Sigmoid colon (tissue), 7 donors: Measurements from ENCODE around the gene CAND1. TPM values are rescaled to one million over a fixed set of nuclear protein-coding genes. Genes with fewer than 3 reads are reported as not detected.

ENCODE experiments used
- DNase-seq: peaks from one replicate; pipeline ENCODE4 v3.0.0-alpha.2; 2019
- H3K27ac ChIP-seq, 4 donors: fragments of 200-600 bp; sonication (generic); one replicate each; pipeline ENCODE4 v1.5.1; 2016 to 2019; ENCODE audit warnings: mild to moderate bottlenecking in 1 of 4
- H3K27me3 ChIP-seq, 3 donors: fragments of 200-600 bp; sonication (generic); one replicate each; pipeline ENCODE4 v1.5.1; 2019; ENCODE audit warnings: mild to moderate bottlenecking in 1 of 3
- H3K36me3 ChIP-seq, 4 donors: fragments of 200-600 bp; sonication (generic); one replicate each; pipeline ENCODE4 v1.5.1; 2016 to 2019
- H3K4me1 ChIP-seq, 4 donors: fragments of 200-600 bp; sonication (generic); one replicate each; pipeline ENCODE4 v1.5.1; 2017 to 2019
- H3K4me3 ChIP-seq, 4 donors: fragments of 200-600 bp; sonication (generic); one replicate each; pipeline ENCODE4 v1.5.1; 2017 to 2019; ENCODE audit warnings: mild to moderate bottlenecking in 2 of 4, moderate library complexity in 1 of 4
- H3K9me3 ChIP-seq, 4 donors: fragments of 200-600 bp in 3 of 4; sonication (generic) in 3 of 4; one replicate each; pipeline versions ENCODE4 v1.5.1 to v1.6.1; 2013 to 2019
- EP300 ChIP-seq, 4 donors: sonication (generic); formaldehyde crosslinking; IDR thresholded peaks; one replicate each; pipeline ENCODE4 v1.6.1; 2017; ENCODE audit warnings: antibody characterized with exemption in 4 of 4
- POLR2A ChIP-seq, 2 donors: fragments of 450-650 bp; IDR thresholded peaks; one replicate each; pipeline ENCODE4 v1.6.1; 2016; ENCODE audit warnings: antibody characterized with exemption in 2 of 2, mild to moderate bottlenecking in 2 of 2, moderate library complexity in 2 of 2
- POLR2AphosphoS5 ChIP-seq, 4 donors: sonication (generic); formaldehyde crosslinking; IDR thresholded peaks; one replicate each; pipeline ENCODE4 v1.6.1; 2017; ENCODE audit warnings: antibody characterized with exemption in 4 of 4
- WGBS, 2 donors: extraction: QIAGEN DNeasy Blood & Tissue Kit; methylation state at CpG; one replicate each; pipeline ENCODE4 v1.1.7; 2013; 5-methylcytosine and 5-hydroxymethylcytosine counted together
- intact Hi-C: fragments of 100-400 bp; cut with DNase I; formaldehyde crosslinking; loops from one replicate; pipeline ENCODE4 v1.15.1; 2023
- polyA plus RNA-seq, 3 donors: library from polyadenylated mRNA; stranded (reverse); fragments of 200-250 nt; gene quantifications; one replicate each; pipeline ENCODE4 v1.2.3, GENCODE V29; 2013
- total RNA-seq, 4 donors: library from RNA; depleted of rRNA; stranded (reverse); fragments of >200 nt; gene quantifications; one replicate each; pipeline ENCODE4 v1.1.0, GENCODE V29; 2016
- TF ChIP-seq, protein P1 (sequence below), 4 experiments: fragments of 450-650 bp in 3 of 4; fragments of 200-600 bp in 1 of 4; IDR thresholded peaks; one replicate each; pipeline ENCODE4 v1.5.1; 2016 to 2019; ENCODE audit warnings: antibody characterized with exemption in 4 of 4, mild to moderate bottlenecking in 3 of 4, moderate library complexity in 2 of 4
- donor health status: healthy with polysubstance abuse.
- donor health status: Bipolar disorder and iron deficiency.
- donor health status: healthy.

Gene CAND1
- total and polyA plus RNA-seq, 7 donors, result 10.2 to 86.5 (median 63.0) TPM

DNA sequence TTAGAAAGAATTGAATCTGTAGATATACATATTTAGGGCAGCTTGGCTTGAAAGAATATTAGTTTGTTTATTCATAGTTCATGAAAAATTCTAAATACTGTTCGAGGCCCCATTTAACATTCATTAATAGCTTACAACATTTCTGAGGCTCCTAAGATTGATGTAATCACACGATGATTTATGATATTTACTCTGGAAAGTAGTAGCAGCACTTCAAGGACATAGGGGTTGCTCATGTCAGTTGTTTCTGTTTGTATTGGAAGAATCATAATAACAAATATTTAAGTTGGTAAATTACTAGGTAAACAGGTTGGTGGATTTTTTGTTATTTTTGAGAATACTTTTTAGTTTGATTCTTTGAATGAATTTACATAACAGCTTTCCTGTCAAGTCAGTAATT lies 30.4 kb downstream of the CAND1 start:
- intact Hi-C loops, result no loop called here
- TF ChIP-seq POLR2A (IDR thresholded peaks at IDR 0.05) (no peak), POLR2AphosphoS5 (IDR thresholded peaks at IDR 0.05) (no peak), EP300 (IDR thresholded peaks at IDR 0.05) (no peak)
- TF ChIP-seq, protein P1, sequence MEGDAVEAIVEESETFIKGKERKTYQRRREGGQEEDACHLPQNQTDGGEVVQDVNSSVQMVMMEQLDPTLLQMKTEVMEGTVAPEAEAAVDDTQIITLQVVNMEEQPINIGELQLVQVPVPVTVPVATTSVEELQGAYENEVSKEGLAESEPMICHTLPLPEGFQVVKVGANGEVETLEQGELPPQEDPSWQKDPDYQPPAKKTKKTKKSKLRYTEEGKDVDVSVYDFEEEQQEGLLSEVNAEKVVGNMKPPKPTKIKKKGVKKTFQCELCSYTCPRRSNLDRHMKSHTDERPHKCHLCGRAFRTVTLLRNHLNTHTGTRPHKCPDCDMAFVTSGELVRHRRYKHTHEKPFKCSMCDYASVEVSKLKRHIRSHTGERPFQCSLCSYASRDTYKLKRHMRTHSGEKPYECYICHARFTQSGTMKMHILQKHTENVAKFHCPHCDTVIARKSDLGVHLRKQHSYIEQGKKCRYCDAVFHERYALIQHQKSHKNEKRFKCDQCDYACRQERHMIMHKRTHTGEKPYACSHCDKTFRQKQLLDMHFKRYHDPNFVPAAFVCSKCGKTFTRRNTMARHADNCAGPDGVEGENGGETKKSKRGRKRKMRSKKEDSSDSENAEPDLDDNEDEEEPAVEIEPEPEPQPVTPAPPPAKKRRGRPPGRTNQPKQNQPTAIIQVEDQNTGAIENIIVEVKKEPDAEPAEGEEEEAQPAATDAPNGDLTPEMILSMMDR (IDR thresholded peaks at IDR 0.05), result no peak
- H3K27me3 ChIP-seq, result no peaks in the 10 kb centered on the region
- WGBS, 2 donors, result 33 to 66% methylated on average over 2 of the region's 2 CpGs
- H3K4me3 ChIP-seq, result no peak overlapping the region
- H3K36me3 ChIP-seq, result peaks cover 0 to 77% (median 11%) of the 10 kb centered on the region in 4 donors
- no peaks in the 10 kb centered on the region for H3K9me3 ChIP-seq
- H3K4me1 ChIP-seq, result peaks cover 0 to 1% (median 0%) of the 10 kb centered on the region in 4 donors
- DNase-seq, result no peak
- H3K27ac ChIP-seq, result no peak overlapping the region

DNA sequence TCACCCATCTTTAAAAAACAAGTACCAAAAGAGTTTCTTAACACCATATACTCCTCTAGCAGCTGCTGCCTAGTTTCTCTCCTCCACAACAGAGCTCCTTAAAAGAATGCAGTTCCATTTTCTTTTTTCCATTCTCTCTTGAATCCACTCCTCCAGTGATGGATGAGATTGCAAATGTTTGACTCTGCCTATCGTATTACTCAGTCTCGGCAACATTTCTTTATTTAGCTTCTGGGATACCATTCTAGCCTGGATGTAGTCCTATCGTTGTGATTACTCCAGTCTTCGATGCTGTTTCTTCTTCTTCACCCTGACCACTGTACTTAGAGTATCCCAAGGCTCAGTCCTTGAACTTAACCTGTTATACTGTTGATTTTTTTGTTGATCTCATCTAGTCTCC lies 30.8 kb downstream of the CAND1 start:
- no peak overlapping the region for H3K4me3 ChIP-seq
- H3K4me1 ChIP-seq, result no peaks in the 10 kb centered on the region
- DNase-seq, result no peak
- no peaks in the 10 kb centered on the region for H3K27me3 ChIP-seq
- no peak overlapping the region for H3K27ac ChIP-seq
- no peaks in the 10 kb centered on the region for H3K9me3 ChIP-seq
- WGBS, 2 donors, result 92 to 97% methylated on average over 4 of the region's 4 CpGs
- intact Hi-C loops, result no loop called here
- peaks cover 0 to 77% (median 13%) of the 10 kb centered on the region in 4 donors for H3K36me3 ChIP-seq
- TF ChIP-seq POLR2A (IDR thresholded peaks at IDR 0.05), result no peak

DNA sequence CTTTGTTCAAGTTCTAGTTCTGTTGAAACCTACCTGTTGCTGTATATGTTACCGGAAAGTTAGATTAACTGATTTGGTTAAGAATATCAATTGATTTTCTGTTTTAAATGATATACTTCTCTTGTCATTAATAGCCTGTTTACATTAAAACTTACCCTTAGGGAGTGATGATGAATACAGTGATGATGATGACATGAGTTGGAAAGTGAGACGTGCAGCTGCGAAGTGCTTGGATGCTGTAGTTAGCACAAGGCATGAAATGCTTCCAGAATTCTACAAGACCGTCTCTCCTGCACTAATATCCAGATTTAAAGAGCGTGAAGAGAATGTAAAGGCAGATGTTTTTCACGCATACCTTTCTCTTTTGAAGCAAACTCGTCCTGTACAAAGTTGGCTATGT lies 33.0 kb downstream of the CAND1 start:
- no peak for DNase-seq
- H3K4me3 ChIP-seq, result no peak overlapping the region
- intact Hi-C loops, result no loop called here
- H3K9me3 ChIP-seq, result no peaks in the 10 kb centered on the region
- H3K4me1 ChIP-seq, result no peaks in the 10 kb centered on the region
- H3K27me3 ChIP-seq, result no peaks in the 10 kb centered on the region
- H3K27ac ChIP-seq, result no peak overlapping the region
- peaks cover 11 to 81% (median 26%) of the 10 kb centered on the region in 4 donors for H3K36me3 ChIP-seq
- WGBS, 2 donors, result 97% methylated on average over 7 of the region's 7 CpGs
- TF ChIP-seq POLR2AphosphoS5 (IDR thresholded peaks at IDR 0.05) (no peak), EP300 (IDR thresholded peaks at IDR 0.05) (no peak), POLR2A (IDR thresholded peaks at IDR 0.05) (no peak)
- TF ChIP-seq, protein P1 (IDR thresholded peaks at IDR 0.05), result no peak

DNA sequence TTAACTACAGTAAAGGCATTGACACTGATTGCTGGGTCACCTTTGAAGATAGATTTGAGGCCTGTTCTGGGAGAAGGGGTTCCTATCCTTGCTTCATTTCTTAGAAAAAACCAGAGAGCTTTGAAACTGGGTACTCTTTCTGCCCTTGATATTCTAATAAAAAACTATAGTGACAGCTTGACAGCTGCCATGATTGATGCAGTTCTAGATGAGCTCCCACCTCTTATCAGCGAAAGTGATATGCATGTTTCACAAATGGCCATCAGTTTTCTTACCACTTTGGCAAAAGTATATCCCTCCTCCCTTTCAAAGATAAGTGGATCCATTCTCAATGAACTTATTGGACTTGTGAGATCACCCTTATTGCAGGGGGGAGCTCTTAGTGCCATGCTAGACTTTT lies 36.4 kb downstream of the CAND1 start:
- no peak for TF ChIP-seq POLR2AphosphoS5 (IDR thresholded peaks at IDR 0.05)
- no peak for TF ChIP-seq EP300 (IDR thresholded peaks at IDR 0.05)
- no peak for TF ChIP-seq POLR2A (IDR thresholded peaks at IDR 0.05)
- TF ChIP-seq, protein P1 (IDR thresholded peaks at IDR 0.05), result no peak
- intact Hi-C loops, result no loop called here

DNA sequence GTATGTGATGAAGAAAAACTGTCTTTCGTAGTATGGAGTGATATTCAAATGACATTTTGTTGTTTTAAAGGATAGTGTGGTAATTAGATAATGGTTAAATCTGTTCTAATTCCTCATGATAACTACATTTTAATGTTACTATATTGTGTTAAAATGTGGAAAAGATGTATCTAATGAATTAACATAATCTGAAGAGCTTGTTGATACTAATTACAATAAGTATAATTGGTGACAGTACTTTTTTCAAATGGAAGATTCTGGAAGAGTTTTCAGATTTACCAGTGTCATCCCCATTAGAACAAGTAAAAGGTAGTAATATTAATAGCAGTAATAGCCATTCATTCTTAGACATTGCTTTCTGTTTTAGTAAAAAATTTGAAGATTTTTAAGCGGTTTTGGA lies 37.6 kb downstream of the CAND1 start:
- Histone ChIP-seq H3K27me3 (no peaks in the 10 kb centered on the region), H3K9me3 (no peaks in the 10 kb centered on the region), H3K4me3 (no peak overlapping the region), H3K27ac (no peak overlapping the region), H3K4me1 (no peaks in the 10 kb centered on the region), H3K36me3 (peaks cover 22 to 93% (median 43%) of the 10 kb centered on the region in 4 donors)
- DNase-seq, result no peak
- intact Hi-C loops, result no loop called here
- 98 to 99% methylated on average over 2 of the region's 2 CpGs for WGBS, 2 donors
- TF ChIP-seq POLR2AphosphoS5 (IDR thresholded peaks at IDR 0.05), result no peak
- TF ChIP-seq EP300 (IDR thresholded peaks at IDR 0.05), result no peak
- TF ChIP-seq POLR2A (IDR thresholded peaks at IDR 0.05), result no peak
- TF ChIP-seq, protein P1 (IDR thresholded peaks at IDR 0.05), result no peak

More for the DNA sequence above, 36.4 kb downstream of the CAND1 start:
- H3K4me1 ChIP-seq, result no peaks in the 10 kb centered on the region
- H3K4me3 ChIP-seq, result no peak overlapping the region
- no peaks in the 10 kb centered on the region for H3K9me3 ChIP-seq
- WGBS, 2 donors, result 97 to 100% methylated on average over 1 of the region's 1 CpG
- no peak for DNase-seq
- no peaks in the 10 kb centered on the region for H3K27me3 ChIP-seq
- H3K27ac ChIP-seq, result no peak overlapping the region
- H3K36me3 ChIP-seq, result peaks cover 22 to 85% (median 39%) of the 10 kb centered on the region in 4 donors
